PC-9 (cell line): ENCODE results near the gene SMAD5. TPM values are rescaled to one million over a fixed set of nuclear protein-coding genes. Genes with fewer than 3 reads are reported as not detected.

ENCODE experiments used
- BruUV-seq: library from RNA; stranded (reverse); fragments of 400-500 nt; replicated peaks from 2 replicates; lab custom pipeline; 2021; lab: Mats Ljungman, UMichigan
- CTCF ChIA-PET: fragments of 300-600 bp; sonication (Branson Sonifier 250); formaldehyde crosslinking; loops from one replicate; lab custom pipeline; 2022; ENCODE audit warnings: antibody characterized with exemption; lab: Charles Lee
- POLR2A ChIA-PET: fragments of 300-600 bp; sonication (Branson Sonifier 250); formaldehyde crosslinking; loops from one replicate; lab custom pipeline; 2022; ENCODE audit warnings: antibody characterized with exemption; ENCODE audit not compliant: unreplicated experiment; lab: Charles Lee
- DNase-seq, 2 experiments: peaks; one replicate each; pipeline versions ENCODE4 v3.0.0 to v3.0.0-alpha.2; 2015 to 2022; ENCODE audit warnings: mixed read lengths in 1 of 2
- H2AFZ ChIP-seq: fragments of 200-600 bp; sonication (generic); 2 replicates; pipeline ENCODE4 v1.8.1; 2017; ENCODE audit warnings: antibody characterized with exemption
- H3F3A ChIP-seq: fragments of 200-600 bp; sonication (generic); 2 replicates; pipeline ENCODE4 v1.8.1; 2017; ENCODE audit warnings: antibody characterized with exemption, mild to moderate bottlenecking, low read depth; ENCODE audit not compliant: insufficient read depth
- H3K27ac ChIP-seq: fragments of 200-600 bp; sonication (generic); 2 replicates; pipeline ENCODE4 v1.6.1; 2016; ENCODE audit warnings: mixed run types
- H3K27me3 ChIP-seq: fragments of 200-600 bp; sonication (generic); 2 replicates; pipeline ENCODE4 v1.6.1; 2016; ENCODE audit warnings: low read depth, mixed run types; ENCODE audit not compliant: insufficient read depth
- H3K36me3 ChIP-seq: fragments of 200-600 bp; sonication (generic); 2 replicates; pipeline ENCODE4 v1.6.1; 2016; ENCODE audit warnings: low read depth, mixed run types
- H3K4me1 ChIP-seq: fragments of 200-600 bp; sonication (generic); replicated peaks from 2 replicates; pipeline ENCODE4 v1.6.1; 2016; ENCODE audit warnings: mixed run types; ENCODE audit not compliant: insufficient read depth
- H3K4me2 ChIP-seq: fragments of 200-600 bp; sonication (generic); 2 replicates; pipeline ENCODE4 v1.6.1; 2017; ENCODE audit warnings: mixed run types
- H3K4me3 ChIP-seq: fragments of 200-600 bp; sonication (generic); 2 replicates; pipeline ENCODE4 v1.6.1; 2016; ENCODE audit warnings: mixed run types
- H3K79me2 ChIP-seq: fragments of 200-600 bp; sonication (generic); 2 replicates; pipeline ENCODE4 v1.6.1; 2017; ENCODE audit warnings: low read depth, mixed run types
- H3K9me2 ChIP-seq: fragments of 200-600 bp; sonication (generic); 2 replicates; pipeline ENCODE4 v1.8.1; 2017; ENCODE audit warnings: mild to moderate bottlenecking; ENCODE audit not compliant: insufficient read depth
- H3K9me3 ChIP-seq: fragments of 200-600 bp; sonication (generic); 2 replicates; pipeline ENCODE4 v1.8.1; 2016; ENCODE audit warnings: low read depth; ENCODE audit not compliant: insufficient read depth
- H4K20me1 ChIP-seq: fragments of 200-600 bp; sonication (generic); 2 replicates; pipeline ENCODE4 v1.8.1; 2017; ENCODE audit not compliant: insufficient read depth
- CTCF ChIP-seq: fragments of 200-600 bp; sonication (generic); conservative IDR thresholded peaks from 2 replicates; pipeline ENCODE4 v1.6.1; 2017; ENCODE audit warnings: mixed run types, antibody characterized with exemption, mild to moderate bottlenecking, moderate library complexity
- EZH2 ChIP-seq: fragments of 200-600 bp; sonication (generic); IDR thresholded peaks from 2 replicates; pipeline ENCODE4 v1.8.0; 2017; ENCODE audit warnings: antibody characterized with exemption, low read depth
- intact Hi-C: fragments of 100-400 bp; cut with micrococcal nuclease; formaldehyde crosslinking; loops from one replicate; pipeline ENCODE4 v1.10.0; 2022; ENCODE audit not compliant: unreplicated experiment
- total RNA-seq: library from RNA; stranded (reverse); gene quantifications from 2 replicates; pipeline ENCODE4 v1.2.3, GENCODE V29; 2021

SMAD5 gene
- total RNA-seq, 1 experiment from 2014 or later, result 50.6 TPM

GRCh38 chr5:136153581-136154236 lies 21.1 kb downstream of the SMAD5 start:
- Histone ChIP-seq H2AFZ (no peak overlapping the region), H4K20me1 (no peaks in the 10 kb centered on the region), H3K79me2 (peaks cover 47% of the 10 kb centered on the region), H3K9me2 (no peaks in the 10 kb centered on the region), H3K36me3 (peaks cover 37% of the 10 kb centered on the region), H3K27ac (no peak overlapping the region), H3K4me1 (peaks cover 26% of the 10 kb centered on the region), H3F3A (peaks cover 14% of the 10 kb centered on the region; the same call in 1 of the 2 replicates), H3K4me2 (no peak overlapping the region), H3K27me3 (no peaks in the 10 kb centered on the region), H3K9me3 (no peaks in the 10 kb centered on the region), H3K4me3 (no peak overlapping the region)
- POLR2A ChIA-PET, result no interaction called here
- TF ChIP-seq EZH2 (no peak), CTCF (no peak)
- no TSS peak for BruUV-seq
- no peak for DNase-seq
- CTCF ChIA-PET, result no interaction called here
- intact Hi-C loops, result no loop called here

- Histone ChIP-seq H3K4me2 (no peak overlapping the region), H3K27me3 (no peaks in the 10 kb centered on the region), H3K9me3 (no peaks in the 10 kb centered on the region), H4K20me1 (peaks cover 5% of the 10 kb centered on the region), H3K27ac (no peak overlapping the region), H3K36me3 (peaks cover 37% of the 10 kb centered on the region), H2AFZ (no peak overlapping the region), H3K4me3 (no peak overlapping the region), H3F3A (0 out of 2 replicates have a peak, but pooled peaks cover 1% of the 10 kb centered on the region), H3K79me2 (peaks cover 41% of the 10 kb centered on the region), H3K9me2 (no peaks in the 10 kb centered on the region), H3K4me1 (peaks cover 12% of the 10 kb centered on the region)
- TF ChIP-seq CTCF, result no peak
- no peak for TF ChIP-seq EZH2
- no TSS peak for BruUV-seq
- ChIA-PET CTCF (no interaction called here), POLR2A (no interaction called here)
- intact Hi-C loops, result no loop called here
- no peak for DNase-seq
Measured at GRCh38 chr5:136155078-136155477, 22.4 kb downstream of the SMAD5 start.

- TF ChIP-seq CTCF, result no peak
- TF ChIP-seq EZH2, result no peak
- DNase-seq, result no peak
- Histone ChIP-seq H3K9me2 (no peaks in the 10 kb centered on the region), H3K27ac (no peak overlapping the region), H3K4me1 (peaks cover 5% of the 10 kb centered on the region), H3K4me2 (no peak overlapping the region), H3K4me3 (no peak overlapping the region), H2AFZ (no peak overlapping the region), H3K9me3 (no peaks in the 10 kb centered on the region), H3K27me3 (no peaks in the 10 kb centered on the region), H3F3A (0 out of 2 replicates have a peak, but pooled peaks cover 4% of the 10 kb centered on the region), H3K36me3 (peaks cover 37% of the 10 kb centered on the region), H4K20me1 (peaks cover 5% of the 10 kb centered on the region), H3K79me2 (peaks cover 36% of the 10 kb centered on the region)
- ChIA-PET CTCF (no interaction called here), POLR2A (no interaction called here)
- intact Hi-C loops, result no loop called here
- no TSS peak for BruUV-seq
Measured at GRCh38 chr5:136155761-136156160, 23.1 kb downstream of the SMAD5 start.
